22Rv1 (cell line): ENCODE data around the gene INSYN2B.

Source experiments
- ZFX ChIP-seq: fragments of 450-650 bp; IDR thresholded peaks from 2 replicates; pipeline ENCODE4 v1.6.1; 2017; ENCODE audit warnings: antibody characterized with exemption, borderline replicate concordance
- TF ChIP-seq, protein P1 (sequence below): fragments of 450-650 bp; IDR thresholded peaks from 2 replicates; pipeline ENCODE4 v1.5.1; 2017; ENCODE audit warnings: mild to moderate bottlenecking

GRCh38 chr5:169973056-169973455 lies 7.2 kb downstream of the INSYN2B start:
- TF ChIP-seq, protein P1, sequence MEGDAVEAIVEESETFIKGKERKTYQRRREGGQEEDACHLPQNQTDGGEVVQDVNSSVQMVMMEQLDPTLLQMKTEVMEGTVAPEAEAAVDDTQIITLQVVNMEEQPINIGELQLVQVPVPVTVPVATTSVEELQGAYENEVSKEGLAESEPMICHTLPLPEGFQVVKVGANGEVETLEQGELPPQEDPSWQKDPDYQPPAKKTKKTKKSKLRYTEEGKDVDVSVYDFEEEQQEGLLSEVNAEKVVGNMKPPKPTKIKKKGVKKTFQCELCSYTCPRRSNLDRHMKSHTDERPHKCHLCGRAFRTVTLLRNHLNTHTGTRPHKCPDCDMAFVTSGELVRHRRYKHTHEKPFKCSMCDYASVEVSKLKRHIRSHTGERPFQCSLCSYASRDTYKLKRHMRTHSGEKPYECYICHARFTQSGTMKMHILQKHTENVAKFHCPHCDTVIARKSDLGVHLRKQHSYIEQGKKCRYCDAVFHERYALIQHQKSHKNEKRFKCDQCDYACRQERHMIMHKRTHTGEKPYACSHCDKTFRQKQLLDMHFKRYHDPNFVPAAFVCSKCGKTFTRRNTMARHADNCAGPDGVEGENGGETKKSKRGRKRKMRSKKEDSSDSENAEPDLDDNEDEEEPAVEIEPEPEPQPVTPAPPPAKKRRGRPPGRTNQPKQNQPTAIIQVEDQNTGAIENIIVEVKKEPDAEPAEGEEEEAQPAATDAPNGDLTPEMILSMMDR = no peak
- no peak for TF ChIP-seq ZFX
